HG02943 (cell line): Measurements from ENCODE around the gene CAMTA1.
"Not testable (repeated sequence)": the region's sequence is repeated elsewhere in the genome, so short reads cannot be mapped to it uniquely, and the experiment has no call there.

Source experiments
- ATAC-seq: cut with Tn5 transposase; IDR thresholded peaks from one replicate; pipeline ENCODE4 v1.9.1; 2021; ENCODE audit warnings: mild to moderate bottlenecking, low read depth, moderate library complexity; ENCODE audit not compliant: unreplicated experiment

The CAMTA1 gene

DNA sequence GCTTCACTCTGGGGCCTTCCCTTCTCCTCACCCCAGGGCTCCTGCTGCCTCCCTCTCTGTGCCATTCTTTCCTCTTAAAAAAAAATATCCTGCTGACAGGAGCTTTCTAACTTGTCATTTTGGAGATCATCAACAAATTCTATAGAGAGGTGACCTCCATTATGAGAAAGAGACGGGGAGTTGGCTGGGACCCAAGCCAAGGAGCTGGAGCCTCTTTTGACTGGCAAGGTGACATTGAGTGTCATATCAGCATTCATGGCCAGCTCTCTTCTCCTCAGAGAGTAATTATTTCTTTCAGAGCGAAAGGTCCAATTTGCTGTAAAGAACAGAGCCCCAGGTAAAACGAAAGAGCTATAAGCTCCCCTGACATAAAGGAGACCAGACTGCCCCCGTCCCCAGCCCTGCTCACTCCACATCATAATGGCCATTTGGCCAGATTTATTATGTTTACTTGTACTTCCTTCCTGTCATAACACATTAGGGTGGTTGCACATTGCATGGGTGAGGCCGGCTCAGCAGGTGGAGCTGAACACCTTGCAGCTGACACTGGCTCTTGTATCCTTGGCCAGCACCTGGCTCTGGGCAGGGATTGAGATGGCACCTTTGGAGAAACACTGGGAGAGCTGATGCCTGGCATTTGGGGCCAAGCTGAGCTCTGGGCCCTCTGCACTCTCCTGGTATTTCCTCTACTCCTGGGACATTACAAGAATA, 581.9 kb downstream of the CAMTA1 start:
- ATAC-seq: no peak

- no peak for ATAC-seq
Measured at GRCh38 chr1:7369866-7370265, 584.6 kb downstream of the CAMTA1 start.

- ATAC-seq: no peak
Measured at GRCh38 chr1:7371926-7372325, 586.7 kb downstream of the CAMTA1 start.

GRCh38 chr1:7372477-7373120, 587.3 kb downstream of the CAMTA1 start:
- ATAC-seq: no peak

GRCh38 chr1:7373251-7373650, 588.0 kb downstream of the CAMTA1 start:
- ATAC-seq: no peak

DNA sequence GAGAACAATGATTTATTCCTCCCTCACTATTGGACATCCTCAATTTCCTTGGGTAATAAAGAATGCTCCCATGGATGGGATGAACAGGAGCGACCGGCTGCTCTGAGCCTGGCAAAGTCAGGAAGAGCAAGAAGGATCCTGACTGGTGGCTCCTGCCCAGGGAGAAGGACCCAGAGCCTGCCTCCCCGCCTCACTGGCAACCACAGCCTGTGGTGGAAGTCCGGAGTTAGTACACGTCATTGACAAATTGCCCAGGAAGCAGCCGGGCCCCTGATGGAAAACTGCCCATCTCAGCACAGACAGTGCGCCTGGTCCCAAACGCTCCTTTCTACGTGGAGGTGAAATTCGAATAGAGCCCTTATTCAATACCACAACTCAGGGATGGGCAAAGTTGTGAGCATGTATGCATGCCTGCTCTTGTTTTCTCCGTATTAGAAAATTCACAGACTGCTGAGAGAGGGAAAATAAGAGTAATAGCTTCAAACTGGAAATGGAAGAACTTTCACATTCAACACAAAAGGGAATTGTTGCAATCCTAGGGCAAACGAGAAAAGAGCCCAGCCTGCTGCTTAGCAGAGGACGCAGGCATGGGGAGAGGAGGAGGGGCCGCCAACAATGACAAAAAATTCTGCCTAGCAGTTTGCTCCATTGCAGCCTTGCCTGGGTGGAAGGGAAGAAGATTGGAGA, 588.8 kb downstream of the CAMTA1 start:
- no peak for ATAC-seq

GRCh38 chr1:7374563-7375160, 589.4 kb downstream of the CAMTA1 start:
- ATAC-seq: no peak

DNA sequence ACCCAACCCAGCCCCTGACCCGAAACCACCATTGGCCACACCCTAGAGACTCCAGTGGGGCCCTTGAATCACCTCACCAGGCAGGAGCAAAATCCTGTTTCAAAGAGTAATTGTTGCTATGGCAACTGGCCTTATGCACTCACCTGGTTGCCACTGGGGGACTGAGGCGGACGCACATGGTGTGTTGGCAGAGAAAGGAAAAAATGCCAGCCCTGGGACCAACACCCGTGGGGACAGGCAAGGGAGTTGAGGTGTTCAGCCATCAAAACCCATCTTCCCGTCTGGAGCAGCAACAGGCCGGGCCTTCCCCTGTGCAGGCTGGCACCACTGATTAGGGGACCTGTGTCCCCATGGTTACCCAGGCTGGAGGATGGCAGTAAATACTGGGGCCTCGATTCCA, 590.1 kb downstream of the CAMTA1 start:
- no peak for ATAC-seq

GRCh38 chr1:7375781-7376660, 590.8 kb downstream of the CAMTA1 start:
- ATAC-seq: no peak

- ATAC-seq: no peak
Measured at GRCh38 chr1:7376676-7377075, 591.4 kb downstream of the CAMTA1 start.

GRCh38 chr1:7378346-7379130, 593.3 kb downstream of the CAMTA1 start:
- no peak for ATAC-seq

DNA sequence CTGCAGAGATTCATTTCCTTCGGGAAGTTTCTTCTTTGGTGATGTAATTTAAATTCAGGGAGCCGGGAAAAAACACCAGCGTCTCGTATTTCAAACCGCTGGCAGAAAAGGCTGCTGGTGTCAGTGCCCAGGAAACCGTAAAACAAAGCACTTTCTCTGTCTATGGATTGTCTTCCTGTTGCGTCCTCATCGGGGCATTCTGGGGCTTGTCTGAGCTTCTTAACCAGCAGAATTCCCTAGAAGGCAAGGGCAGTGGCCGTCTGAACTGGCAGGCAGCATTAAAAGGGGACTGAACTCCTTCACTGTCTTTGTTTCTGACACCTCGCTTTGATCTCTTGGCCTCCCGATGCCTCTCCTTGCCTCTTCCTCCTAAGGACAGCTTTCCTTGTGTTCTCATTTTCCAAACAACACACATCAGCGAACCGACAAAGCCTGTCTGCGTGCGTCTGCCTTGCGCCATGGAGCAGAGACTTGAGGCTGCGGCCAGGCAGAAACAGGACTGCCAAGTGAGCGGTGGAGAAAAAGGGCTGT, 594.3 kb downstream of the CAMTA1 start:
- no peak for ATAC-seq

DNA sequence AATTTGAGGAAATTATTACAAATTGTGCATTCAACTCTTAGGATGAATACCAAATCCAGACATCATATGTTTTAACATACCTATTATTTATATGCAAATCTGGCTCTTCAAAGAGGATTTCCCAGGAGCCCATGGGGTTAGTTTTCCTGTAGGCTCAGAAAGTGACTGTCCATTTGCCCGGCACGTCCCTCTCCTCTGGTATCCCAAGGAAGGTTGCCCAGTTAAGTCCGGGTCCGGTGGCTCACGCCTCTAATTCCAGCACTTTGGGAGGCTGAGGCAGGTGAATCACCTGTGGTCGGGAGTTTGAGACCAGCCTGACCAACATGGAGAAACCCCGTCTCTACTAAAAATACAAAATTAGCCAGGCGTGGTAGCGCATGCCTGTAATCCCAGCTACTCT, 594.8 kb downstream of the CAMTA1 start:
- ATAC-seq: not testable (repeated sequence)

GRCh38 chr1:7380712-7381111, 595.5 kb downstream of the CAMTA1 start:
- ATAC-seq: no peak

GRCh38 chr1:7381729-7382128, 596.5 kb downstream of the CAMTA1 start:
- not testable (repeated sequence) for ATAC-seq

GRCh38 chr1:7382971-7383370, 597.7 kb downstream of the CAMTA1 start:
- ATAC-seq: no peak

GRCh38 chr1:7383671-7384520, 598.6 kb downstream of the CAMTA1 start:
- ATAC-seq: no peak

- no peak for ATAC-seq
Measured at GRCh38 chr1:7384679-7385078, 599.4 kb downstream of the CAMTA1 start.
